GM12878 (cell line): ENCODE results near the gene NDOR1. TPM values are rescaled to one million over a fixed set of nuclear protein-coding genes. Genes with fewer than 3 reads are reported as not detected.
A peak's percentile ranks its signal among the peaks of the same experiment; 100 is the strongest.

ENCODE experiments used
- ATAC-seq: fragments of 200-7000 bp; cut with Tn5 transposase; 3 replicates; pipeline ENCODE4 v1.9.1; 2020; ENCODE audit warnings: mild to moderate bottlenecking, moderate library complexity
- BruUV-seq: library from RNA; stranded (reverse); fragments of 400-500 nt; replicated peaks from 2 replicates; lab custom pipeline; 2021; lab: Mats Ljungman, UMichigan
- CTCF ChIA-PET: fragments of 300-600 bp; sonication (Branson Sonifier 250); formaldehyde crosslinking; extraction: SDS; loops from one replicate; lab custom pipeline; 2021; ENCODE audit warnings: inconsistent platforms; lab: Yijun Ruan, JAX
- POLR2A ChIA-PET: fragments of 350-600 bp; formaldehyde crosslinking; extraction: SDS; loops from one replicate; lab custom pipeline; 2021; ENCODE audit warnings: inconsistent platforms; lab: Charles Lee
- RAD21 ChIA-PET: fragments of 300-600 bp; sonication (Branson Sonifier 250); formaldehyde crosslinking; loops from one replicate; lab custom pipeline; 2023; ENCODE audit warnings: antibody characterized with exemption; ENCODE audit not compliant: unreplicated experiment; lab: Charles Lee
- SMC1A ChIA-PET: fragments of 300-600 bp; sonication (Branson Sonifier 250); formaldehyde crosslinking; loops from one replicate; lab custom pipeline; 2023; ENCODE audit not compliant: unreplicated experiment, uncharacterized antibody; lab: Charles Lee
- DNase-seq: peaks from one replicate; pipeline ENCODE4 v3.0.0-alpha.2; 2011; ENCODE audit warnings: low read depth, low spot score
- FAIRE-seq: peaks from 3 replicates; lab custom pipeline; 2011; peaks lifted over from hg19 to GRCh38; lab: Jason Lieb, UNC
- H2AFZ ChIP-seq: 2 replicates; pipeline ENCODE4 v1.6.0; 2011; ENCODE audit warnings: low read depth, low read length, control low read depth; ENCODE audit not compliant: control insufficient read depth
- H3K27ac ChIP-seq: 2 replicates; pipeline ENCODE4 v1.5.1; 2011; ENCODE audit warnings: control low read depth; ENCODE audit not compliant: control insufficient read depth, insufficient read depth
- H3K27me3 ChIP-seq, 2 experiments: replicated peaks in 1 of 2; 2 replicates each; pipeline versions ENCODE4 v1.6.0 to v1.6.1; 2011; ENCODE audit warnings: low read length in 1 of 2; ENCODE audit not compliant: control insufficient read depth in 2 of 2, insufficient read depth in 2 of 2
- H3K36me3 ChIP-seq, 2 experiments: 2 replicates each; pipeline ENCODE4 v1.5.1; 2011; ENCODE audit warnings: low read length in 1 of 2; ENCODE audit not compliant: control insufficient read depth in 2 of 2, insufficient read depth in 2 of 2
- H3K4me1 ChIP-seq: 2 replicates; pipeline ENCODE4 v1.6.1; 2011; ENCODE audit warnings: mild to moderate bottlenecking, low read length, moderate library complexity, mixed read lengths; ENCODE audit not compliant: control insufficient read depth, insufficient read depth
- H3K4me2 ChIP-seq: 2 replicates; pipeline ENCODE4 v1.6.0; 2011; ENCODE audit warnings: control low read depth; ENCODE audit not compliant: control insufficient read depth, insufficient read depth
- H3K4me3 ChIP-seq: fragments of 200-600 bp; sonication (generic); 2 replicates; pipeline ENCODE4 v1.5.1; 2016
- H3K79me2 ChIP-seq: 2 replicates; pipeline ENCODE4 v1.6.0; 2011; ENCODE audit warnings: low read length; ENCODE audit not compliant: control insufficient read depth, insufficient read depth
- H3K9ac ChIP-seq: 2 replicates; pipeline ENCODE4 v1.8.0; 2011; ENCODE audit warnings: low read length, control low read depth, mixed read lengths; ENCODE audit not compliant: control insufficient read depth, insufficient read depth
- H3K9me3 ChIP-seq: replicated peaks from 3 replicates; pipeline ENCODE4 v1.5.1; 2011; ENCODE audit warnings: mild to moderate bottlenecking, low read length; ENCODE audit not compliant: control insufficient read depth, insufficient read depth
- H4K20me1 ChIP-seq: 2 replicates; pipeline ENCODE4 v1.6.0; 2011; ENCODE audit not compliant: control insufficient read depth, insufficient read depth
- BHLHE40 ChIP-seq, 2 experiments: fragments of 450-650 bp in 1 of 2; IDR thresholded peaks; 2 replicates each; pipeline ENCODE4 v1.6.1; 2011 to 2017; ENCODE audit warnings: low read depth in 2 of 2, borderline replicate concordance in 1 of 2, improper control_type of control experiment in 1 of 2, low read length in 1 of 2, mild to moderate bottlenecking in 1 of 2
- NR2F1 ChIP-seq: fragments of 450-650 bp; conservative IDR thresholded peaks from 2 replicates; pipeline ENCODE4 v1.6.1; 2017; ENCODE audit warnings: mild to moderate bottlenecking
- WGBS: methylation state at CpG from one replicate; pipeline ENCODE4 v1.1.6; 2016; ENCODE audit warnings: low lambda C conversion rate; ENCODE audit not compliant: insufficient replicate concordance, insufficient coverage; ENCODE audit errors: missing lambda C conversion rate; 5-methylcytosine and 5-hydroxymethylcytosine counted together
- in situ Hi-C: fragments of 300-500 bp; cut with MboI; formaldehyde crosslinking; loops from 9 replicates; pipeline ENCODE4 v1.14.3; 2018; ENCODE audit warnings: mixed read lengths
- intact Hi-C: fragments of 100-400 bp; cut with micrococcal nuclease; formaldehyde crosslinking; loops from one replicate; pipeline ENCODE4 v1.14.2; 2022; ENCODE audit not compliant: unreplicated experiment
- polyA plus RNA-seq, 11 experiments: library from polyadenylated mRNA; depleted of rRNA in 4 of 11; unstranded in 6 of 11; stranded (reverse) in 5 of 11; fragments of >200 nt; fragmentation: Nextera tagmentation in 4 of 11; fragmentation: Illumina TruSeq in 1 of 11; extraction: Ambion mirVana in 4 of 11; extraction: Trizol in 1 of 11; gene quantifications; 1 replicate in 1 of 11; 2 replicates in 10 of 11; pipeline versions ENCODE4 v1.2.1 to v1.2.3, GENCODE V29; 2011 to 2016; ENCODE audit warnings: inconsistent platforms in 2 of 11, missing spikeins in 2 of 11, low read depth in 1 of 11
- total RNA-seq, 4 experiments: library from RNA; depleted of rRNA in 3 of 4; stranded (reverse); fragments of >200 nt in 3 of 4; fragmentation: Illumina TruSeq in 1 of 4; extraction: Trizol in 1 of 4; gene quantifications; 2 replicates each; pipeline versions ENCODE4 v1.2.1 to v1.2.3, GENCODE V29; 2013 to 2021

The NDOR1 gene
- total and polyA plus RNA-seq, 10 of the 15 experiments (the other 5 are each of a cell fraction or from before 2014, with no cell fraction given) = 0.04 to 32.9 (median 11.1) TPM

DNA sequence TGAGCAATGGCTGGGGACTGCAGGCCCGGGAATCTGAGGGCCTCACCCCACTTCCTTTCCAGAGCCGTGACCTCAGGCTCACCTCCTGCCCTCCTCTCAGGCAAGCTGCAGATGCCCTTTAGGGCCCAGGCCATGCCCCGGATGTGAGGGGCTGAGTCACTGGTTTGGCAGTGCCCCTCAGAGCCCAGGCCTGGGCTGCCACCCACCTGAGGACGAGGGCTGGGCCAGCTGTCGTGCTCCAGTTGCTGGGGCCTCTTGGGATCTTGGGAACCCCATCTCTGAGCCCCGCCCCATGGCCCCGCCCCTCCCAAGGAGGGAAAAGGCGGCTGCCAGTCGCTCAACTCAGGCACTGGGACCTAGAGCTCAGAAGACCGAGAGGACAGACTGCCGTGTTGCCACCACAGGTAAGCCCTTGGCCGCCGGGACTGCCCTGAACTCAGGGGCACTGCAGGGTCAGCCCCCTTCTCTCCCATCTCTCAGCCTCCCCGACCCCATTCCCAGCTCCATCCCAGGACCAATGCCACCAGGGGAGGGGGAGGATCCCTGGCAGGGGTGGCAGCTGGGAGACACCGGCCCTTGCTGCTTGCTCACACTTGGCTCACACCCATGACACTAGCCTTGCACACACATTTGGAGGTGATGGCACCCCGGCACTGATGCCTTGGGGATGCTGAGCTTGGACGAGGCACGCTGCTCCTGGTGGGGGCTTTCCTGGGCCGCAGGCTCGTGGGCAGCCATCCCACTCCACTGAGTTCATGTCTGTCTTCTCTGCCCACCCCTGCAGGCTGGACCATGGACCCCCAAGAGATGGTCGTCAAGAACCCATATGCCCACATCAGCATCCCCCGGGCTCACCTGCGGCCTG lies 19.6 kb downstream of the NDOR1 start, which contains the start of gene CYSRT1:
CYSRT1 (plus strand) TSS at position 345 of the 865 bp plus-strand sequence; CDS start at position 793, 448 bp downstream.
- no peak for ATAC-seq
- in situ Hi-C loops (loop anchor here (5.0 kb wide), 1 partner anchor 103 kb away; no protein-coding TSS in a partner anchor), intact Hi-C loops (loop anchor here (5.0 to 10.0 kb wide), 2 partner anchors 38 to 180 kb away; partner anchors contain the start of genes ANAPC2, NPDC1 and SSNA1)
- TF ChIP-seq BHLHE40 (IDR thresholded peaks at IDR 0.05; ENCODE audit: borderline replicate concordance in 1 of 2, low read depth in 2 of 2, low read length in 1 of 2) (no peak), NR2F1 (0 out of 2 replicates have a peak, but pooled peaks have one; percentile 33)
- WGBS = 27% methylated on average over 22 of the region's 23 CpGs
- H2AFZ ChIP-seq = peak within 1 kb of the TSS; percentile 85; the same call in 1 of the 2 replicates
- H3K9ac ChIP-seq = peak within 1 kb of the TSS; percentile 79
- no peaks in the 10 kb centered on the region for H3K9me3 ChIP-seq
- H3K27me3 ChIP-seq = no peaks in the 10 kb centered on the region
- no peaks in the 10 kb centered on the region for H3K36me3 ChIP-seq
- H3K4me3 ChIP-seq = peak within 1 kb of the TSS; percentile 93
- ChIA-PET POLR2A (interaction anchor here (0.9 to 5.5 kb wide), 11 partner anchors 10 to 154 kb away, joined by 3 to 68 read pairs (median 6); partner anchors contain the start of genes ANAPC2, NDOR1, SAPCD2 and SSNA1), CTCF (interaction anchor here (0.8 to 6.4 kb wide), 7 partner anchors 14 to 176 kb away, joined by 3 to 52 read pairs (median 13); partner anchors contain the start of genes ANAPC2, SAPCD2, SSNA1 and TUBB4B), SMC1A (interaction anchor here (0.6 to 3.3 kb wide), 8 partner anchors 12 to 129 kb away, joined by 3 to 18 read pairs (median 3); partner anchors contain the start of gene TPRN), RAD21 (interaction anchor here (0.8 to 3.5 kb wide), 8 partner anchors 12 to 157 kb away, joined by 3 to 34 read pairs (median 4); no protein-coding TSS in a partner anchor)
- H3K27ac ChIP-seq = peak within 1 kb of the TSS; percentile 73
- H4K20me1 ChIP-seq = no peaks in the 10 kb centered on the region
- H3K4me1 ChIP-seq = peaks cover 16% of the 10 kb centered on the region
- peak within 1 kb of the TSS; percentile 85 for H3K4me2 ChIP-seq
- H3K79me2 ChIP-seq = no peaks in the 10 kb centered on the region
- BruUV-seq = no TSS peak
- no peak for FAIRE-seq
- no peak for DNase-seq
